ENCODE results near the gene SPRR3. TPM values are rescaled to one million over a fixed set of nuclear protein-coding genes. Genes with fewer than 3 reads are reported as not detected.

SPRR3 gene, protein sequence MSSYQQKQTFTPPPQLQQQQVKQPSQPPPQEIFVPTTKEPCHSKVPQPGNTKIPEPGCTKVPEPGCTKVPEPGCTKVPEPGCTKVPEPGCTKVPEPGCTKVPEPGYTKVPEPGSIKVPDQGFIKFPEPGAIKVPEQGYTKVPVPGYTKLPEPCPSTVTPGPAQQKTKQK
- total RNA-seq (2013) = not detected
- not detected for polyA plus RNA-seq
- not detected in 2 replicates for polyA minus RNA-seq
- total RNA-seq = 0 to 0.59 (median 0) reads per million in 11 experiments

DNA sequence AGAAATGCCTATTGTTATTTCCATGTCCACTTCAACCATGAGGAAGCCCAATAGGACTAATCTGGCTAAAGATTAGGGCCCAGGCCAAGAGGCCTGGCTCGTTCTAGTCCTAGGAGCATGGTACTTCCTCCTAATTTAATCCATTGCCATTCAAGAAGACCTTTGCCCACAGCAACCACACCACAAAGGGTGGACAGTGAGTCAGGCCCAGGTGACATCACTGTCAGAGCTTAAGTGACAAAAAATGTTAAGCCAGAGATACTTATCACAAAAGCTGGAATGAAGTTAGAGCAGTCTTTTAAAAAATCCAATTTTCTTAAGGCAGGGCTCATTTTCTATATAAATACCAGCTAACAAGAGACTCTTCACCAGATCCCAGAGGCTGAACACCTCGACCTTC lies at the start of gene SPRR3:
Gene SPRR3 (plus strand): TSS at position 368 of the 400 bp plus-strand sequence. CDS start 1,272 bp downstream, outside the sequence.
- intact Hi-C loops (cut with micrococcal nuclease) = loop anchor here in 1 of 2 donors (5.0 kb wide), 1 partner anchor 51 kb away; no protein-coding TSS in a partner anchor
- H3K9me3 Mint-ChIP-seq = peaks cover 0 to 7% (median 3%) of the 10 kb centered on the region in 7 donors
- H3K36me3 ChIP-seq (replicated peaks in 1 of 2; ENCODE audit: control insufficient read depth in 1 of 2, insufficient read depth in 2 of 2, low read length in 2 of 2) = no peaks in the 10 kb centered on the region
- no peaks in the 10 kb centered on the region for H3K4me1 Mint-ChIP-seq
- peaks cover 5 to 7% (median 7%) of the 10 kb centered on the region in 3 donors for H3K27me3 Mint-ChIP-seq (ENCODE audit: low read depth in 3 of 3)
- TF ChIP-seq CTCF (IDR thresholded peaks at IDR 0.05) = no peak
- no peak within 1 kb of the TSS for H3K4me2 ChIP-seq (replicated peaks; ENCODE audit: extremely low read depth, low read length, poor library complexity, severe bottlenecking)
- no peak within 1 kb of the TSS for H3K27ac ChIP-seq (ENCODE audit: low read depth in 1 of 2, low read length in 2 of 2)
- H3K36me3 Mint-ChIP-seq = no peaks in the 10 kb centered on the region
- H2AFZ ChIP-seq (ENCODE audit: insufficient read depth, low read depth, low read length, poor library complexity, severe bottlenecking) = no peak within 1 kb of the TSS
- DNase-seq = no peak
- peaks cover 0 to 1% of the 10 kb centered on the region in 2 donors for H3K27me3 ChIP-seq (ENCODE audit: control insufficient read depth in 2 of 2, insufficient read depth in 2 of 2, low read length in 2 of 2)
- H3K4me1 ChIP-seq (ENCODE audit: control insufficient read depth in 1 of 2, insufficient read depth in 2 of 2, low read length in 2 of 2) = no peaks in the 10 kb centered on the region
- no CpG with 5 or more reads among the region's 2 CpGs for WGBS (ENCODE audit: insufficient coverage)
- H3K4me3 Mint-ChIP-seq = no peak within 1 kb of the TSS
- H3K9me3 ChIP-seq (replicated peaks in 1 of 2; ENCODE audit: control insufficient read depth in 1 of 2, insufficient read depth in 1 of 2, low read length in 2 of 2) = no peaks in the 10 kb centered on the region
- H4K20me1 ChIP-seq (ENCODE audit: insufficient read depth, low read length) = no peaks in the 10 kb centered on the region
- H3K79me2 ChIP-seq (ENCODE audit: insufficient read depth, low read length) = no peaks in the 10 kb centered on the region
- H3K27ac Mint-ChIP-seq = no peak within 1 kb of the TSS
- H3K9ac ChIP-seq (ENCODE audit: insufficient read depth, low read length, poor library complexity, severe bottlenecking) = no peak within 1 kb of the TSS
- H3K4me3 ChIP-seq (replicated peaks in 1 of 3; ENCODE audit: low read depth in 2 of 3, low read length in 3 of 3) = no peak within 1 kb of the TSS

DNA sequence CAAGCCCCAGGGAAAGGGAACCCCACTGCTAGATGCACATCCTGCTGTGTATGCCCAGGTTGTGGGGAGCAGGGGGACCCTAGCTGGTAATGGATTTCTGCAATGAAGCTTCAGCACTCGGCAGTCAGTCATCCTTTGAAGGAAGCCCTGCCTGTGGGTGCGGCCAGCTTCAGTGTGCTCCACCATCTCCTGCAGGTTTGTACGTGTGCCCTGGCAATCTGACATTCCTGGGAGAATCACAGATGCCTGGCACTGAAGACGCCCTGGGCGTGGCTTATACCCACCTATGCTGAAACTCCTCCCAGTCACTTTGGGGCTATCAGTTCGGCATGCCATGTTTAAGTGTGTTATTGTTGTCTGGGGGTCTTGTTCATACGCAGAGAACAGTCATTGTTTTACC lies 47.8 kb upstream of the SPRR3 start:
- no peaks in the 10 kb centered on the region for H3K36me3 ChIP-seq (replicated peaks in 1 of 2; ENCODE audit: control insufficient read depth in 1 of 2, insufficient read depth in 2 of 2, low read length in 2 of 2)
- H3K27ac ChIP-seq (ENCODE audit: low read depth in 1 of 2, low read length in 2 of 2) = no peak overlapping the region
- H3K9me3 ChIP-seq (replicated peaks in 1 of 2; ENCODE audit: control insufficient read depth in 1 of 2, insufficient read depth in 1 of 2, low read length in 2 of 2) = no peaks in the 10 kb centered on the region
- H3K4me1 ChIP-seq (ENCODE audit: control insufficient read depth in 1 of 2, insufficient read depth in 2 of 2, low read length in 2 of 2) = no peaks in the 10 kb centered on the region
- no peaks in the 10 kb centered on the region for H4K20me1 ChIP-seq (ENCODE audit: insufficient read depth, low read length)
- WGBS (ENCODE audit: insufficient coverage) = 72% methylated on average over 3 of the region's 7 CpGs
- H2AFZ ChIP-seq (ENCODE audit: insufficient read depth, low read depth, low read length, poor library complexity, severe bottlenecking) = no peak overlapping the region
- DNase-seq = no peak
- no peak overlapping the region for H3K4me3 ChIP-seq (replicated peaks in 1 of 3; ENCODE audit: low read depth in 2 of 3, low read length in 3 of 3)
- H3K4me2 ChIP-seq (replicated peaks; ENCODE audit: extremely low read depth, low read length, poor library complexity, severe bottlenecking) = no peak overlapping the region
- Mint-ChIP-seq H3K27me3 (ENCODE audit: low read depth in 3 of 3) (peaks cover 2% of the 10 kb centered on the region in 3 donors), H3K4me1 (no peaks in the 10 kb centered on the region), H3K27ac (no peak overlapping the region), H3K9me3 (no peaks in the 10 kb centered on the region), H3K4me3 (no peak overlapping the region), H3K36me3 (no peaks in the 10 kb centered on the region)
- intact Hi-C loops (cut with micrococcal nuclease) = no loop called here
- TF ChIP-seq CTCF (IDR thresholded peaks at IDR 0.05) = no peak
- H3K79me2 ChIP-seq (ENCODE audit: insufficient read depth, low read length) = no peaks in the 10 kb centered on the region
- no peak overlapping the region for H3K9ac ChIP-seq (ENCODE audit: insufficient read depth, low read length, poor library complexity, severe bottlenecking)
- peaks cover 0 to 2% of the 10 kb centered on the region in 2 donors for H3K27me3 ChIP-seq (ENCODE audit: control insufficient read depth in 2 of 2, insufficient read depth in 2 of 2, low read length in 2 of 2)

Data from CD14-positive monocyte (primary cell).